ENCODE data around the gene SLC15A3. TPM values are rescaled to one million over a fixed set of nuclear protein-coding genes. Genes with fewer than 3 reads are reported as not detected.

SLC15A3 gene
- 10 to 100 TPM in 1 of 4 donors, 1 to 10 TPM in 3; 3.7 to 61.9 (median 8.8) TPM for total RNA-seq

DNA sequence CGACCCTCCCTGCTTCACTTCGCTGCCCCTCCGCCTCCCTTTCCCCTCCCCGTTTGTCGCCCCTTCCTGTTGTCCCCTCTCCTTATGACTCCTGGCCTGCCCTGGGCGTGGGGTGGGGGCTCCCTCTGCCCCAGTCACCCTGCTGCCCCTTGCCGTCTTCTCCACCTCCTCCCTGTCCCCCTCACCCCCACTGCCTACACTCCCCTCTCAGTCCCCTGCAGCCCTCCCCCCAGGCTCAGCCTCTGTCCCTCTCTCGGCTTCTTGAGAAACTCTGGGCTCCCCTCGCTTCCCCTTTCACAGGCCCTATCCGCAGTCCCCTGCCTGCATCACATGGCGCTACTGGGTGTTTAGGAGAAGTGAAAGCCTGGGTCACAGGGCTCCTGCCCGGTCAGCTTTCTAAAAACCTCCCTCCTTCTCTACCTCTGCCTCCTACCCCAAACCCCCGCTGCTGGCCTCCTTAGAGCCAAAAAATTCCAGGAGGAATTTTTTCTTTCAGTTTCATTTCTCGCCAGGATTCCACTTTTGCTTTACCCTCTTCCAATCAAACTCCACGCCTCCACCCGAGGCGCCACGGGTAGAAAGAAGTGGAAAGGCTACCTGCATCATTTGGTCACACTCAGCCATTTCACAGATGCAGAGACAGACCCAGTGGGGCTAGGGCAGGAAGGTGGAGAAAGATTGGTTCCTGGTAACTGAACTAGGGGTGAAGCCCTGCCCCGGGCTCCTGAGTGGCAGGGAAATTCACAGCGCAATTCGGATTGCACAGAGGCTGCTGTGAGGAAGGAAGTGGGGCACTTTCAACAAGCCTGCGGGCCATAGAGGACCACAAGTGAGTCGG, at the start of gene SLC15A3:
Gene SLC15A3 (minus strand): TSS at position 273 of the 838 bp plus-strand sequence. CDS start 625 bp downstream, outside the sequence.
- H3K9me3 ChIP-seq, result no peaks in the 10 kb centered on the region
- H3K4me3 ChIP-seq, result peak within 1 kb of the TSS; percentile 42 to 61 (median 58)
- peaks cover 0 to 5% (median 2%) of the 10 kb centered on the region in 4 donors for H3K4me1 ChIP-seq
- peak within 1 kb of the TSS; percentile 78 to 92 (median 84) for H3K27ac ChIP-seq
- no peak for TF ChIP-seq POLR2A (IDR thresholded peaks at IDR 0.05)
- TF ChIP-seq, protein P1, sequence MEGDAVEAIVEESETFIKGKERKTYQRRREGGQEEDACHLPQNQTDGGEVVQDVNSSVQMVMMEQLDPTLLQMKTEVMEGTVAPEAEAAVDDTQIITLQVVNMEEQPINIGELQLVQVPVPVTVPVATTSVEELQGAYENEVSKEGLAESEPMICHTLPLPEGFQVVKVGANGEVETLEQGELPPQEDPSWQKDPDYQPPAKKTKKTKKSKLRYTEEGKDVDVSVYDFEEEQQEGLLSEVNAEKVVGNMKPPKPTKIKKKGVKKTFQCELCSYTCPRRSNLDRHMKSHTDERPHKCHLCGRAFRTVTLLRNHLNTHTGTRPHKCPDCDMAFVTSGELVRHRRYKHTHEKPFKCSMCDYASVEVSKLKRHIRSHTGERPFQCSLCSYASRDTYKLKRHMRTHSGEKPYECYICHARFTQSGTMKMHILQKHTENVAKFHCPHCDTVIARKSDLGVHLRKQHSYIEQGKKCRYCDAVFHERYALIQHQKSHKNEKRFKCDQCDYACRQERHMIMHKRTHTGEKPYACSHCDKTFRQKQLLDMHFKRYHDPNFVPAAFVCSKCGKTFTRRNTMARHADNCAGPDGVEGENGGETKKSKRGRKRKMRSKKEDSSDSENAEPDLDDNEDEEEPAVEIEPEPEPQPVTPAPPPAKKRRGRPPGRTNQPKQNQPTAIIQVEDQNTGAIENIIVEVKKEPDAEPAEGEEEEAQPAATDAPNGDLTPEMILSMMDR (IDR thresholded peaks at IDR 0.05), result no peak
- DNase-seq, result peak in 2 of 3 donors; percentile 88 to 91
- no peaks in the 10 kb centered on the region for H3K36me3 ChIP-seq
- H3K27me3 ChIP-seq, result no peaks in the 10 kb centered on the region

DNA sequence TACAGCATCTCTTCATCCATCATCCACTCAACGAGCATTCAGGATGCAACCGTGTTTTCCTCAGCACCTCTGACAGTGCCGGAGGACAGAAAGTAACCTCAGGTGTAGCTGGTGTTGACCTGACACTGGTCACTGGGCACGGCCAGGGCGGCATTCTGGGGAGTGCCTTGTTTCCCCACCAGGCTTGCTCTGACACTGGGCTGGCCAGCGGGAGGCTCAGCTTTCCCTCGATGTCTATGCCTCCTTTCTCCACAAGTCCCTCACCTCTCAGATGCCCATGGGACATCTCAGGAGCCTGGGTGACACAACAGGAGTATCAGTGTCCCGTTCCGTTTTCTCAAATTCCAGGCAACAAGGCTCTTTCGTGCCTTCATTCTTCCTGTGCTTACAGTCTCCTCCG, 48.5 kb upstream of the SLC15A3 start:
- TF ChIP-seq, protein P1 (IDR thresholded peaks at IDR 0.05), result no peak
- no peak for TF ChIP-seq POLR2A (IDR thresholded peaks at IDR 0.05)
- Histone ChIP-seq H3K36me3 (no peaks in the 10 kb centered on the region), H3K27ac (no peak overlapping the region), H3K9me3 (no peaks in the 10 kb centered on the region), H3K4me3 (no peak overlapping the region), H3K27me3 (no peaks in the 10 kb centered on the region), H3K4me1 (peaks cover 0 to 17% (median 2%) of the 10 kb centered on the region in 4 donors)
- DNase-seq, result no peak

DNA sequence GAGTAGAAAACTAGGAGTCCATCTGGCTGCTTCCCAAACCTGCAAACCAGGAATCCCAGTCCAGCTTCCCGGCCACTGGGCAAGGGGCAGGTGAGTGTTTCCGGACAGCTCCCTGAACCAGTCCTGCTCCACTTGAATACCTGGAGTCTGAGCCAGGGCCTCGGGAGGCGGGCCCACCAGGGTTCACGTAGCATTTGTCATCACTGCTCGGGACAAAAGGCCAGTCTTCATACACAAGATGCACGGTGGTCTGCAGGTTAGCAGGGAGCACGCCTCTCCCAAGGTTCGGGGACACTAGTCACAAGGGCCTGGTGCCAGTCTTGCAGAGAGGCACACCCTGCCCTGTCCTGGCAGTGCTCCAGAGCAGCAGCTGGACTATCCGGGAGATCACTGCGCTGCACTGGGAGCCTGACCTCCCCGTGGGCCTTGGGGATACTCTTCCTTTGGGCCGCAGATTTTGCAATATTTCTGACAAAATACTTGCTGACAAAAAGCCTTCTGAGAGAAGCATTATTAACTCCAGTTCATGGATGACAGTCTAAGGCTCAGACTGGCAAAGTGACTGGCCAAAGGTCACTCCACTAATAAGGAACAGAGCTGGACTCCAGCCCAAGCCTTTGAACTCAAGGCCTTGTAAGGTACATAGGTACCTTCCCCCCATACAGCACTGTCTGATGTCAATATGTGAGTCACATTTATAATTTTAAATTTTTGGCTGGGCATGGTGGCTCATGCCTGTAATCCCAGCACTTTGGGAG, 44.6 kb upstream of the SLC15A3 start:
- Histone ChIP-seq H3K9me3 (no peaks in the 10 kb centered on the region), H3K36me3 (no peaks in the 10 kb centered on the region), H3K4me3 (no peak overlapping the region), H3K4me1 (peaks cover 0 to 10% (median 2%) of the 10 kb centered on the region in 4 donors), H3K27me3 (no peaks in the 10 kb centered on the region), H3K27ac (peak overlapping the region in 2 of 4 donors; percentile 57 to 82)
- no peak for TF ChIP-seq POLR2A (IDR thresholded peaks at IDR 0.05)
- TF ChIP-seq, protein P1 (IDR thresholded peaks at IDR 0.05), result no peak
- DNase-seq, result peak in 2 of 3 donors; percentile 80 to 89

DNA sequence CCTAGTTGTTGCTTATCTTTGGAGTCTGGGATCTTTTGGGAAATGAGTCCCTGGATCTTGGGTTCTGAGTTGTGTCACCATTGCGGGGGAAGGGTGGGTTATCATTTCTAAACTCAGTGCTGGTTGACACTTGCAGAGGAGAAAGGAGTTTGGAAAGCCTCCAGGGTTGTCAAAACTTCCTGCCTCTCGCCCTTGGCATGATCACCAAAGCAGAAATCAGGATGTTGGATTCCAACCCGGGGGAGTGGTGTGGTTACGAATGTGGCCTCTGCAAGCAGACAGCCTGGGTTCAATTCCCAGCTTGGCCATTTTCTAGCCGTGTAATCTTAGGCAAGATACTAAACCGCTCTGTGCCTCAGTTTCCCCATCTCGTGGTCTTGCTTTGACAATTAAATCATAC, 43.8 kb upstream of the SLC15A3 start:
- TF ChIP-seq, protein P1 (IDR thresholded peaks at IDR 0.05), result no peak
- TF ChIP-seq POLR2A (IDR thresholded peaks at IDR 0.05), result no peak
- Histone ChIP-seq H3K27me3 (no peaks in the 10 kb centered on the region), H3K4me3 (no peak overlapping the region), H3K4me1 (peaks cover 0 to 10% (median 2%) of the 10 kb centered on the region in 4 donors), H3K9me3 (no peaks in the 10 kb centered on the region), H3K36me3 (no peaks in the 10 kb centered on the region), H3K27ac (peak overlapping the region in 2 of 4 donors; percentile 57 to 82)
- DNase-seq, result no peak

- Histone ChIP-seq H3K27ac (no peak overlapping the region), H3K9me3 (no peaks in the 10 kb centered on the region), H3K36me3 (no peaks in the 10 kb centered on the region), H3K4me1 (peaks cover 0 to 10% (median 4%) of the 10 kb centered on the region in 4 donors), H3K27me3 (no peaks in the 10 kb centered on the region), H3K4me3 (no peak overlapping the region)
- no peak for DNase-seq
- TF ChIP-seq, protein P1 (IDR thresholded peaks at IDR 0.05), result no peak
- TF ChIP-seq POLR2A (IDR thresholded peaks at IDR 0.05), result no peak
Measured at GRCh38 chr11:60994541-60995080, 42.6 kb upstream of the SLC15A3 start.
